ENCODE data around the gene NPM3.

Gene NPM3

GRCh38 chr10:101759309-101760247, 23.7 kb downstream of the NPM3 start:
- H3K4me1 ChIP-seq = peaks cover 5% of the 10 kb centered on the region
- H3K36me3 ChIP-seq (ENCODE audit: control insufficient read depth, insufficient read depth, low read length) = no peaks in the 10 kb centered on the region
- H3K9me3 ChIP-seq (ENCODE audit: control insufficient read depth, low read length) = no peaks in the 10 kb centered on the region
- no peak overlapping the region for H3K9ac ChIP-seq
- no peaks in the 10 kb centered on the region for H3K79me2 ChIP-seq
- no peak overlapping the region for H3K27ac ChIP-seq
- H3K27me3 ChIP-seq (ENCODE audit: control insufficient read depth, insufficient read depth, low read length) = no peaks in the 10 kb centered on the region
- TF ChIP-seq CTCF (IDR thresholded peaks at IDR 0.05) = no peak
- no peak overlapping the region for H2AFZ ChIP-seq
- no peak overlapping the region for H3K4me2 ChIP-seq (ENCODE audit: low read length)
- H3K4me3 ChIP-seq (ENCODE audit: low read depth, low read length) = no peak overlapping the region

- Histone ChIP-seq H3K4me1 (peaks cover 5% of the 10 kb centered on the region), H3K4me2 (ENCODE audit: low read length) (no peak overlapping the region), H3K9ac (no peak overlapping the region), H3K79me2 (no peaks in the 10 kb centered on the region), H3K9me3 (ENCODE audit: control insufficient read depth, low read length) (no peaks in the 10 kb centered on the region), H3K27ac (no peak overlapping the region), H2AFZ (no peak overlapping the region), H3K27me3 (ENCODE audit: control insufficient read depth, insufficient read depth, low read length) (no peaks in the 10 kb centered on the region), H3K4me3 (ENCODE audit: low read depth, low read length) (no peak overlapping the region), H3K36me3 (ENCODE audit: control insufficient read depth, insufficient read depth, low read length) (no peaks in the 10 kb centered on the region)
- TF ChIP-seq CTCF (IDR thresholded peaks at IDR 0.05) = no peak
Observed at GRCh38 chr10:101758858-101759257, 24.4 kb downstream of the NPM3 start.

- no peaks in the 10 kb centered on the region for H3K36me3 ChIP-seq (ENCODE audit: control insufficient read depth, insufficient read depth, low read length)
- H3K79me2 ChIP-seq = no peaks in the 10 kb centered on the region
- H3K27me3 ChIP-seq (ENCODE audit: control insufficient read depth, insufficient read depth, low read length) = no peaks in the 10 kb centered on the region
- H3K4me2 ChIP-seq (ENCODE audit: low read length) = no peak overlapping the region
- no peak overlapping the region for H3K9ac ChIP-seq
- H3K4me3 ChIP-seq (ENCODE audit: low read depth, low read length) = no peak overlapping the region
- H2AFZ ChIP-seq = no peak overlapping the region
- no peak for TF ChIP-seq CTCF (IDR thresholded peaks at IDR 0.05)
- H3K27ac ChIP-seq = no peak overlapping the region
- no peaks in the 10 kb centered on the region for H3K4me1 ChIP-seq
- H3K9me3 ChIP-seq (ENCODE audit: control insufficient read depth, low read length) = no peaks in the 10 kb centered on the region
Observed at GRCh38 chr10:101752241-101752640, 31.0 kb downstream of the NPM3 start.

- H3K4me3 ChIP-seq (ENCODE audit: low read depth, low read length) = no peak overlapping the region
- TF ChIP-seq CTCF (IDR thresholded peaks at IDR 0.05) = no peak
- H3K9ac ChIP-seq = no peak overlapping the region
- H3K4me1 ChIP-seq = no peaks in the 10 kb centered on the region
- no peaks in the 10 kb centered on the region for H3K36me3 ChIP-seq (ENCODE audit: control insufficient read depth, insufficient read depth, low read length)
- H3K9me3 ChIP-seq (ENCODE audit: control insufficient read depth, low read length) = no peaks in the 10 kb centered on the region
- H3K27me3 ChIP-seq (ENCODE audit: control insufficient read depth, insufficient read depth, low read length) = no peaks in the 10 kb centered on the region
- H3K27ac ChIP-seq = no peak overlapping the region
- no peaks in the 10 kb centered on the region for H3K79me2 ChIP-seq
- no peak overlapping the region for H3K4me2 ChIP-seq (ENCODE audit: low read length)
- no peak overlapping the region for H2AFZ ChIP-seq
Observed at GRCh38 chr10:101749047-101750016, 33.9 kb downstream of the NPM3 start.
